Naive thymus-derived CD4-positive, alpha-beta T cell (primary cell): ENCODE data around the gene PPCDC. TPM values are rescaled to one million over a fixed set of nuclear protein-coding genes. Genes with fewer than 3 reads are reported as not detected.

ENCODE experiments used
- ATAC-seq: fragments of 150-1000 bp; cut with Tn5 transposase; 2 replicates; pipeline ENCODE4 v1.10.0; 2021; ENCODE audit warnings: mild to moderate bottlenecking, moderate library complexity
- CTCF ChIA-PET: fragments of 350-600 bp; sonication (Branson Sonifier 250); formaldehyde crosslinking; loops from one replicate; lab custom pipeline; 2021; ENCODE audit warnings: antibody characterized with exemption; lab: Charles Lee
- POLR2A ChIA-PET: fragments of 350-600 bp; sonication (Branson Sonifier 250); formaldehyde crosslinking; loops from one replicate; lab custom pipeline; 2021; ENCODE audit warnings: antibody characterized with exemption, inconsistent platforms; lab: Charles Lee
- DNase-seq, 9 donors: peaks; one replicate each; pipeline versions ENCODE4 v3.0.0 to v3.0.0-alpha.2; 2020 to 2022; ENCODE audit warnings: mixed read lengths in 1 of 9
- H3K27ac ChIP-seq: one replicate; pipeline ENCODE4 v1.7.0; 2013; ENCODE audit warnings: mild to moderate bottlenecking, low read depth, low read length, moderate library complexity
- H3K27me3 ChIP-seq, 2 donors: one replicate each; pipeline ENCODE4 v1.7.0; 2013; ENCODE audit warnings: low read length in 2 of 2, mild to moderate bottlenecking in 2 of 2, moderate library complexity in 2 of 2; ENCODE audit not compliant: control insufficient read depth in 2 of 2, insufficient read depth in 2 of 2
- H3K36me3 ChIP-seq, 3 experiments: 1 replicate in 2 of 3; 2 replicates in 1 of 3; pipeline ENCODE4 v1.7.0; 2013; ENCODE audit warnings: low read length in 3 of 3, mild to moderate bottlenecking in 3 of 3, moderate library complexity in 1 of 3; ENCODE audit not compliant: insufficient read depth in 3 of 3, control insufficient read depth in 2 of 3
- H3K4me1 ChIP-seq, 2 donors: one replicate each; pipeline ENCODE4 v1.7.0; 2013; ENCODE audit warnings: low read length in 2 of 2, mild to moderate bottlenecking in 2 of 2, moderate library complexity in 1 of 2; ENCODE audit not compliant: control insufficient read depth in 2 of 2, insufficient read depth in 2 of 2
- H3K4me3 ChIP-seq: 2 replicates; pipeline ENCODE4 v1.7.0; 2013; ENCODE audit warnings: mild to moderate bottlenecking, low read length
- H3K9me3 ChIP-seq, 3 experiments: 1 replicate in 2 of 3; 2 replicates in 1 of 3; pipeline ENCODE4 v1.7.0; 2013; ENCODE audit warnings: low read length in 3 of 3; ENCODE audit not compliant: control insufficient read depth in 2 of 3
- H3K27ac Mint-ChIP-seq, 9 donors: one replicate each; pipeline ENCODE4 v1.8.0; 2020 to 2022; ENCODE audit warnings: mixed read lengths in 9 of 9, mild to moderate bottlenecking in 8 of 9, moderate library complexity in 5 of 9, inconsistent platforms in 2 of 9
- H3K27me3 Mint-ChIP-seq, 5 donors: one replicate each; pipeline ENCODE4 v1.8.0; 2021 to 2022; ENCODE audit warnings: mixed read lengths in 5 of 5, mild to moderate bottlenecking in 1 of 5
- H3K36me3 Mint-ChIP-seq, 5 donors: one replicate each; pipeline ENCODE4 v1.8.0; 2020 to 2022; ENCODE audit warnings: mixed read lengths in 5 of 5, mild to moderate bottlenecking in 3 of 5, inconsistent platforms in 1 of 5
- H3K4me1 Mint-ChIP-seq, 7 donors: one replicate each; pipeline ENCODE4 v1.8.0; 2020 to 2022; ENCODE audit warnings: mixed read lengths in 7 of 7, mild to moderate bottlenecking in 3 of 7, inconsistent platforms in 1 of 7
- H3K4me3 Mint-ChIP-seq, 10 donors: one replicate each; pipeline ENCODE4 v1.8.0; 2020 to 2022; ENCODE audit warnings: mild to moderate bottlenecking in 10 of 10, mixed read lengths in 10 of 10, moderate library complexity in 6 of 10, inconsistent platforms in 2 of 10
- H3K9me3 Mint-ChIP-seq, 11 donors: one replicate each; pipeline ENCODE4 v1.8.0; 2020 to 2022; ENCODE audit warnings: mixed read lengths in 11 of 11, mild to moderate bottlenecking in 4 of 11, inconsistent platforms in 1 of 11, moderate library complexity in 1 of 11
- intact Hi-C, 2 donors: fragments of 100-400 bp; cut with micrococcal nuclease; formaldehyde crosslinking; loops; one replicate each; pipeline ENCODE4 v1.15.1; 2023
- polyA plus RNA-seq, 2 donors: library from polyadenylated mRNA; unstranded; fragments of 300-500 nt; fragmentation: Illumina TruSeq; gene quantifications; one replicate each; pipeline ENCODE4 v1.2.3, GENCODE V29; 2021
- total RNA-seq, 6 experiments: library from RNA in 5 of 6; stranded (reverse) in 5 of 6; gene quantifications; 1 replicate in 5 of 6; 2 replicates in 1 of 6; pipeline ENCODE4 v1.2.3 and lab custom pipeline; 2021 to 2026

Gene PPCDC
- total and polyA plus RNA-seq, 7 experiments from 2014 or later, result 11.7 to 31.3 (median 14.5) TPM

DNA sequence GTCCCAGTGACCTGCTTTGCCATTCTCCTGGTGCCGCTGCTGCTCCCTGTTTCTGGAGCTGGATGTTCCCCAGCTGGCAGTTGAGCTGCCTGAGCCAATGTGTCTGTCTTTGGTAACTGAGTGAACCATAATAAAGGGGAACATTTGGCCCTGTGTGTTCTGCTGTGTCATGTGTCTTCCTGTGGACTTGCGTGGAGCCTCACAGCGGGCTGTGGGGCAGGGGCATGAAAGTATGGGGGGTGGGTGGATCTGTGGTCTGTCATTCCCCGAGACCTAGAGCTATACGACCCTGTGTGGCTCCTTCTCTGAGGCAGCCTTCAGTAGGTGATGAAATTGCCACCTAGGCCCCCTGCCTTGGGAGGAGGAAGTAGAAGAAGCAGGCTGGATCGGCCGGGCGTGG, 2.0 kb upstream of the PPCDC start:
- ATAC-seq, result no peak
- H3K27me3 Mint-ChIP-seq, result no peaks in the 10 kb centered on the region
- POLR2A ChIA-PET, result no interaction called here
- peak overlapping the region in 1 of 9 donors; percentile 20 for H3K27ac Mint-ChIP-seq
- H3K9me3 Mint-ChIP-seq, result no peaks in the 10 kb centered on the region
- Histone ChIP-seq H3K27me3 (no peaks in the 10 kb centered on the region), H3K4me3 (no peak overlapping the region), H3K27ac (no peak overlapping the region), H3K4me1 (no peaks in the 10 kb centered on the region), H3K36me3 (peaks cover 0 to 4% (median 0%) of the 10 kb centered on the region in 3 experiments), H3K9me3 (no peaks in the 10 kb centered on the region)
- intact Hi-C loops, result loop anchor here (5.0 to 10.0 kb wide), 3 partner anchors 253 to 479 kb away; partner anchors contain the start of gene ARID3B (in 1 of the 2)
- CTCF ChIA-PET, result no interaction called here
- H3K36me3 Mint-ChIP-seq, result no peaks in the 10 kb centered on the region
- peak overlapping the region in 1 of 10 donors; percentile 34 for H3K4me3 Mint-ChIP-seq
- no peak for DNase-seq
- H3K4me1 Mint-ChIP-seq, result peaks cover 11 to 30% (median 23%) of the 10 kb centered on the region in 7 donors

DNA sequence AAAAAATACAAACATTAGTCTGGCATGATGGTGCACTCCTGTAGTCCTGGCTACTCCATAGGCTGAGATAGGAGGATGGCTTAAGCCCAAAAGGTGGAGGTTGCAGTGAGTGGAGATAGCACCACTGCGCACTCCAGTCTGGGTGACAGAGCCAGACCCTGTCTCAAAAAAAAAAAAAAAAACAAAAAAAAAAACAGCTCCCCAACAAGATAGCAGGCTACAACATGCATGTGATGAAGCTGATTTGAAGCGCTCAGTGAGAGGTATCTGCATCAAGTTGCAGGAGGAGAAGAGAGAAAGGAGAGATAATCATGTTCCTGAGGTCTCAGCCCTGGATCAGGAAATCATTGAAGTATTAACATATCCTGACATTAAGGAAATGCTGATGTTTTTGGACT, 608 bp upstream of the PPCDC start:
- intact Hi-C loops, result loop anchor here (1.0 to 10.0 kb wide), 16 partner anchors 27 to 1030 kb away; partner anchors contain the start of genes SCAMP5 (in 2 of the 2), ARID3B (in 1 of the 2), COX5A (in 1 of the 2) and IMP3 (in 1 of the 2)
- H3K27me3 Mint-ChIP-seq, result no peaks in the 10 kb centered on the region
- no peaks in the 10 kb centered on the region for H3K9me3 ChIP-seq
- no peaks in the 10 kb centered on the region for H3K36me3 Mint-ChIP-seq
- CTCF ChIA-PET, result interaction anchor here (0.6 kb wide), 1 partner anchor 18 kb away, joined by 3 read pairs; no protein-coding TSS in a partner anchor
- H3K4me1 ChIP-seq, result no peaks in the 10 kb centered on the region
- ATAC-seq (no peak), DNase-seq (no peak)
- peak overlapping the region in 9 of 10 donors; percentile 9 to 99 (median 94) for H3K4me3 Mint-ChIP-seq
- H3K27ac ChIP-seq, result no peak overlapping the region
- peak overlapping the region in 5 of 9 donors; percentile 87 to 98 (median 91) for H3K27ac Mint-ChIP-seq
- H3K27me3 ChIP-seq, result no peaks in the 10 kb centered on the region
- no peak overlapping the region for H3K4me3 ChIP-seq
- peaks cover 11 to 30% (median 25%) of the 10 kb centered on the region in 7 donors for H3K4me1 Mint-ChIP-seq
- POLR2A ChIA-PET, result interaction anchor here (0.6 to 2.9 kb wide), 10 partner anchors 30 to 617 kb away, joined by 3 to 12 read pairs (median 3); partner anchors contain the start of genes C15orf39, CLK3, IMP3 and MAN2C1
- peaks cover 0 to 4% (median 0%) of the 10 kb centered on the region in 3 experiments for H3K36me3 ChIP-seq
- no peaks in the 10 kb centered on the region for H3K9me3 Mint-ChIP-seq

DNA sequence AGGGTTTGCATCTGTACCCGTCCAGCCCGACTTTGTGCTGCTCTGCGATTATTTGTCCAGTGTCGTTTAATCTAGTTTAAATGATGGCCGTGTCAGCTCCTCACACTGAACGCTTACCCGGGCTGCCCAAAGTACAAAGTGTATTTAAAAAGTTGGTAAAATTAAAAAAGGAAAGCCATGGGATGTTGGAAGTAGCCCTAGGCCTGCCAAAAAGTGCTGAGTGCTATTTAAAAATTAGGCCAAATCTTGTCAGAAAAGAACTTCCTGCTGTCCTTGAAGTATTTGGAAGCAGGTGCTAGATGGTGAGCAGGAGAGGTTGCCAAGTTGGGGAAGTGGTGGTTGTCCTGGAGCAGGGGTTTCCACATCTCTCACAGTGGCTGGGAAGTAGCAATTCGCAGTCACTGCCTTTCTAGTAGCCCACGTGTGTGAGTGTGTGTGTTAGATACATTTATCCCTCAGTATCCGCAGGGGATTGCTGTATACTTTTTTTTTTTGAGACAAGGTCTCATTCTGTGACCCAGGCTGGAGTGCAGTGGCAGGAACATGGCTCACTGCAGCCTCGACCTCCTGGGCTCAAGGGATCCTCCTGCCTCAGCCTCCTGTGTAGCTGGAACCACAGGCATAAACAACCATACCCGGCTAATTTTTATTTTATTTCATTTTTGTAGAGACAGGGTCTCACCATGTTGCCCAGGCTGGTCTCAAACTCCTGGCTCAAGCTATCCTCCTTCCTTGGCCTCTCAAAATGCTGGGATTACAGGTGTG, 664 bp downstream of the PPCDC start:
- H3K9me3 Mint-ChIP-seq, result no peaks in the 10 kb centered on the region
- Histone ChIP-seq H3K36me3 (peaks cover 0 to 9% (median 0%) of the 10 kb centered on the region in 3 experiments), H3K27ac (peak overlapping the region; percentile 84), H3K9me3 (no peaks in the 10 kb centered on the region), H3K4me3 (peak overlapping the region; percentile 84), H3K27me3 (no peaks in the 10 kb centered on the region), H3K4me1 (no peaks in the 10 kb centered on the region)
- peak overlapping the region; percentile 87 to 98 (median 93) for H3K27ac Mint-ChIP-seq
- CTCF ChIA-PET, result interaction anchor here (1.1 to 1.7 kb wide), 4 partner anchors 178 to 182 kb away, joined by 4 to 5 read pairs (median 4); partner anchors contain the start of gene C15orf39
- intact Hi-C loops, result loop anchor here (1.0 to 10.0 kb wide), 16 partner anchors 29 to 1031 kb away; partner anchors contain the start of genes SCAMP5 (in 2 of the 2), ARID3B (in 1 of the 2), COX5A (in 1 of the 2) and IMP3 (in 1 of the 2)
- DNase-seq (no peak), ATAC-seq (no peak)
- H3K4me3 Mint-ChIP-seq, result peak overlapping the region; percentile 81 to 99 (median 97)
- peaks cover 0 to 1% (median 0%) of the 10 kb centered on the region in 5 donors for H3K36me3 Mint-ChIP-seq
- no peaks in the 10 kb centered on the region for H3K27me3 Mint-ChIP-seq
- peaks cover 13 to 30% (median 26%) of the 10 kb centered on the region in 7 donors for H3K4me1 Mint-ChIP-seq
- POLR2A ChIA-PET, result interaction anchor here (0.6 to 2.9 kb wide), 15 partner anchors 10 to 642 kb away, joined by 3 to 12 read pairs (median 3); partner anchors contain the start of genes C15orf39, CLK3, IMP3 and MAN2C1

DNA sequence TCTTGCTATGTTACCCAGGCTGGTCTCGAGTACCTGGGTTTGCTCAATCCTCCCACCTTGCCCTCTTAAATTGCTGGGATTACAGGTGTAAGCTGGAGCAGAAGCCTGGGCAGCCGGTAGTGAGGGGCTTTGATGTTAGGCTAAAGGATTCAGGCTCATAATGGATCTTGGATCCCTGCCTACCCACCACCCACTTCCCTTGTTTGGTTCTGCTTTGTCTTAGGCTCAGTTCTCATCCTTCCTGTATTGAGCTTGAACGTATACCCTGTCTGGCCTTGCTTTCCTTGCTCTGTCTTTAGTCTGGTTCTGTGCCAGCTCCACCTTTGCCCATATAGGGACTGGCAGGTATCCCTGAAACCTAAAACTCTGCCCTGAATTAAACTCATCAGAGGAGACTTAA, 1.7 kb downstream of the PPCDC start:
- Histone ChIP-seq H3K27me3 (no peaks in the 10 kb centered on the region), H3K27ac (no peak overlapping the region), H3K4me3 (no peak overlapping the region), H3K36me3 (peaks cover 0 to 9% (median 0%) of the 10 kb centered on the region in 3 experiments), H3K4me1 (no peaks in the 10 kb centered on the region), H3K9me3 (no peaks in the 10 kb centered on the region)
- POLR2A ChIA-PET, result interaction anchor here (1.6 to 2.9 kb wide), 2 partner anchors 176 to 179 kb away, joined by 10 to 12 read pairs; partner anchors contain the start of gene C15orf39
- Mint-ChIP-seq H3K36me3 (peaks cover 0 to 4% (median 0%) of the 10 kb centered on the region in 5 donors), H3K9me3 (no peaks in the 10 kb centered on the region), H3K4me3 (peak overlapping the region; percentile 68 to 99 (median 96)), H3K27ac (peak overlapping the region in 8 of 9 donors; percentile 66 to 98 (median 82)), H3K4me1 (peaks cover 17 to 35% (median 32%) of the 10 kb centered on the region in 7 donors), H3K27me3 (no peaks in the 10 kb centered on the region)
- intact Hi-C loops, result loop anchor here (10.0 kb wide), 2 partner anchors 250 to 280 kb away; no protein-coding TSS in a partner anchor
- CTCF ChIA-PET, result interaction anchor here (0.6 to 1.7 kb wide), 5 partner anchors 9 to 594 kb away, joined by 3 to 5 read pairs (median 4); partner anchors contain the start of gene C15orf39
- ATAC-seq (no peak), DNase-seq (no peak)

DNA sequence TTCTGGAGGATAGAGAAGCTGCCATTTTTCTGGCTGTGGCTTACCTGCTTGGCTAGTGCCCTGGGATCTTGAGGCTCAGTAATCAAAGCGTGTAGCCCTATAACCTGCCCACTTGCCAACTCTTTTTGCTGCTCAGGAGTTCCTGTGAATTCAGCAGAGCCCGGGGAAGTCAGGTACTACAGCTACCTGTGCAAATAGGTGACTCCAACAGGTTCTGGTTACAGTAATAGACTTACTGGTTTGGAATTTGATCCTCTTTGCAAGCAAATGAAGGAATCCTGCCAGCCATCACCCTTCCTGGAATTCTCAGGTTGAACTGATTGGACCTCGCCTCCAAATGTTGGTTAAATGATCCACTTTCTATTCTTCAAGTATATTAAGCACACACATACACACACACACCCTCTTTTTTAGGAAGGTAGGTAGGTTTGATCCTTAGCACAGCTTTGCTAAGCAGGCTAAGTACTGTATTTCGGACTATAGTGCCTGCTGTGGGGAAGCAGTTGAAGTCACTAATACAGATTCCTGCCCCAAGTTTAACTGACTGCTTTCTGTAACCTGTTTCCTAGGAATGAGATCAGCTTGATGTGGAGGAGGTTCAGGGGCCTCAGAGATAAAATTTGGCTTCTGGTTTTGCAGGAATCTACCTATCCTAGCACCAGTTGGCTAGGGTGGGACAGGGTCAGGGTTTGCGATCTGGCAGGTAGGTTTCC, 2.3 kb downstream of the PPCDC start:
- H3K27me3 Mint-ChIP-seq, result no peaks in the 10 kb centered on the region
- no peak overlapping the region for H3K27ac ChIP-seq
- POLR2A ChIA-PET, result interaction anchor here (1.3 to 1.6 kb wide), 2 partner anchors 176 to 426 kb away, joined by 3 to 10 read pairs; partner anchors contain the start of genes C15orf39 and SIN3A

More for the DNA sequence above, 2.3 kb downstream of the PPCDC start:
- ATAC-seq, result no peak
- Mint-ChIP-seq H3K9me3 (no peaks in the 10 kb centered on the region), H3K36me3 (peaks cover 0 to 5% (median 0%) of the 10 kb centered on the region in 5 donors), H3K27ac (peak overlapping the region in 7 of 9 donors; percentile 59 to 98 (median 78)), H3K4me3 (peak overlapping the region in 9 of 10 donors; percentile 68 to 99 (median 97)), H3K4me1 (peaks cover 17 to 39% (median 32%) of the 10 kb centered on the region in 7 donors)
- DNase-seq, result no peak
- intact Hi-C loops, result loop anchor here (10.0 kb wide), 2 partner anchors 249 to 279 kb away; no protein-coding TSS in a partner anchor
- no peaks in the 10 kb centered on the region for H3K4me1 ChIP-seq
- no peaks in the 10 kb centered on the region for H3K9me3 ChIP-seq
- H3K36me3 ChIP-seq, result peaks cover 0 to 9% (median 0%) of the 10 kb centered on the region in 3 experiments
- no peaks in the 10 kb centered on the region for H3K27me3 ChIP-seq
- H3K4me3 ChIP-seq, result no peak overlapping the region
- CTCF ChIA-PET, result interaction anchor here (0.7 to 1.7 kb wide), 3 partner anchors 119 to 180 kb away, joined by 3 to 5 read pairs (median 4); partner anchors contain the start of gene C15orf39
